Tibial nerve (tissue), 3 donors: ENCODE results near the gene RPS14.

ENCODE experiments used
- CTCF ChIP-seq, 5 experiments: fragments of 200-600 bp in 3 of 5; fragments of 450-650 bp in 2 of 5; sonication (generic) in 3 of 5; IDR thresholded peaks; one replicate each; pipeline ENCODE4 v1.5.1; 2016 to 2019; ENCODE audit warnings: antibody characterized with exemption in 5 of 5, mild to moderate bottlenecking in 3 of 5, moderate library complexity in 2 of 5
- POLR2A ChIP-seq, 2 donors: fragments of 450-650 bp; IDR thresholded peaks; one replicate each; pipeline ENCODE4 v1.6.1; 2017; ENCODE audit warnings: antibody characterized with exemption in 2 of 2, mild to moderate bottlenecking in 2 of 2, moderate library complexity in 2 of 2

DNA sequence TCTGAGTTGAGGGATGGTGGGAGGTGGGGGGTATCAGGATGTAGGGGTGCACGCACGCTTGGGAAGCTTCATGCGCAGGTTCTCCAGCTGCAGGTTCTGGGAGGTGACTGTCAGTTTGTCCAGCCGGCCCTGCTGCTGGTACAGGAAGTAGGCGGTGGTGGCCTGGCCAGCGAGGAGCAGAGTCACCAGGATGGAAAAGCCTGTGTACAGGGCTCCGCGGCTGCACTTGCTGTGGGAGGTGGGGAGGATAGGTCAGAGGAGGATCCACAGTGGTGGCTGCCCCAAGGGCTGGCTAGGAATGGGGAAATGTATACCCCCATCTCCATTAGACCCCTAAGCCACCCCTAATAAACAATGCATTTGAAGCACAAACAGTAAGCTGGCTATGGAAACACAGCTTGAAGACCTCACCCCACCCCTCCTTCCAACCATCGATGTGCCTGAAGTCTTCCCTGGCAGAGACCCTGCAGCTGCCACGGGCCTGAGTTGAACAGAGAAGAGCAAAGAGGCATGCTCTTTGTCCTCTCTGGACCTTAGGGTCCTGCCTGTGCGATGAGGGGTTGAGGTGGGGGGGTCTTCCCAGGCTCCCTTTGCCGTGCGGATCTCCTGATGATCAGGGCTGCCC, 42.3 kb downstream of the RPS14 start:
- no peak for TF ChIP-seq CTCF (IDR thresholded peaks at IDR 0.05)
- TF ChIP-seq POLR2A (IDR thresholded peaks at IDR 0.05) = no peak
